Gastroesophageal sphincter (tissue), 3 donors: ENCODE measurements around the gene TTC7B.

Experiments
- EP300 ChIP-seq: sonication (generic); formaldehyde crosslinking; IDR thresholded peaks from one replicate; pipeline ENCODE4 v1.6.1; 2017; ENCODE audit warnings: antibody characterized with exemption, mild to moderate bottlenecking
- POLR2A ChIP-seq, 2 donors: fragments of 450-650 bp; IDR thresholded peaks; one replicate each; pipeline ENCODE4 v1.6.1; 2017; ENCODE audit warnings: antibody characterized with exemption in 2 of 2, mild to moderate bottlenecking in 2 of 2, moderate library complexity in 1 of 2
- TF ChIP-seq, protein P1 (sequence below), 4 experiments: fragments of 200-600 bp in 2 of 4; fragments of 450-650 bp in 2 of 4; sonication (generic) in 1 of 4; IDR thresholded peaks; one replicate each; pipeline ENCODE4 v1.5.1; 2017 to 2019; ENCODE audit warnings: antibody characterized with exemption in 4 of 4, mild to moderate bottlenecking in 2 of 4, moderate library complexity in 2 of 4

- TF ChIP-seq, protein P1, sequence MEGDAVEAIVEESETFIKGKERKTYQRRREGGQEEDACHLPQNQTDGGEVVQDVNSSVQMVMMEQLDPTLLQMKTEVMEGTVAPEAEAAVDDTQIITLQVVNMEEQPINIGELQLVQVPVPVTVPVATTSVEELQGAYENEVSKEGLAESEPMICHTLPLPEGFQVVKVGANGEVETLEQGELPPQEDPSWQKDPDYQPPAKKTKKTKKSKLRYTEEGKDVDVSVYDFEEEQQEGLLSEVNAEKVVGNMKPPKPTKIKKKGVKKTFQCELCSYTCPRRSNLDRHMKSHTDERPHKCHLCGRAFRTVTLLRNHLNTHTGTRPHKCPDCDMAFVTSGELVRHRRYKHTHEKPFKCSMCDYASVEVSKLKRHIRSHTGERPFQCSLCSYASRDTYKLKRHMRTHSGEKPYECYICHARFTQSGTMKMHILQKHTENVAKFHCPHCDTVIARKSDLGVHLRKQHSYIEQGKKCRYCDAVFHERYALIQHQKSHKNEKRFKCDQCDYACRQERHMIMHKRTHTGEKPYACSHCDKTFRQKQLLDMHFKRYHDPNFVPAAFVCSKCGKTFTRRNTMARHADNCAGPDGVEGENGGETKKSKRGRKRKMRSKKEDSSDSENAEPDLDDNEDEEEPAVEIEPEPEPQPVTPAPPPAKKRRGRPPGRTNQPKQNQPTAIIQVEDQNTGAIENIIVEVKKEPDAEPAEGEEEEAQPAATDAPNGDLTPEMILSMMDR (IDR thresholded peaks at IDR 0.05) = no peak
- TF ChIP-seq POLR2A (IDR thresholded peaks at IDR 0.05) (no peak), EP300 (no peak)
Measured at GRCh38 chr14:90560991-90561390, 255.2 kb downstream of the TTC7B start.
